IPS-11a (cell line): Measurements from ENCODE around the gene JAK3.

ENCODE experiments used
- H3K4me3 ChIP-seq: one replicate; pipeline ENCODE4 v1.5.1; 2013; ENCODE audit warnings: low read depth, low read length, control low read depth

JAK3 gene

GRCh38 chr19:17841810-17842662 lies 5.7 kb downstream of the JAK3 start:
- H3K4me3 ChIP-seq: peak overlapping the region; percentile 50

GRCh38 chr19:17841371-17841809 lies 6.4 kb downstream of the JAK3 start:
- H3K4me3 ChIP-seq: peak overlapping the region; percentile 50

- no peak overlapping the region for H3K4me3 ChIP-seq
Measured at GRCh38 chr19:17840019-17840418, 7.8 kb downstream of the JAK3 start.

- no peak overlapping the region for H3K4me3 ChIP-seq
Measured at GRCh38 chr19:17837972-17838371, 9.8 kb downstream of the JAK3 start.

GRCh38 chr19:17836530-17836929 lies 11.3 kb downstream of the JAK3 start:
- no peak overlapping the region for H3K4me3 ChIP-seq

- H3K4me3 ChIP-seq: no peak overlapping the region
Measured at GRCh38 chr19:17835182-17836006, 12.4 kb downstream of the JAK3 start.

- no peak overlapping the region for H3K4me3 ChIP-seq
Measured at GRCh38 chr19:17834350-17835181, 13.2 kb downstream of the JAK3 start.

GRCh38 chr19:17832443-17833208 lies 15.2 kb downstream of the JAK3 start:
- H3K4me3 ChIP-seq: no peak overlapping the region

- peak overlapping the region; percentile 35 for H3K4me3 ChIP-seq
Measured at GRCh38 chr19:17831419-17831888, 16.3 kb downstream of the JAK3 start.

- H3K4me3 ChIP-seq: peak overlapping the region; percentile 58
Measured at GRCh38 chr19:17830567-17831418, 17.0 kb downstream of the JAK3 start.

- peak overlapping the region; percentile 58 for H3K4me3 ChIP-seq
Measured at GRCh38 chr19:17829855-17830566, 17.8 kb downstream of the JAK3 start.

- no peak overlapping the region for H3K4me3 ChIP-seq
Measured at GRCh38 chr19:17826508-17827056, 21.2 kb downstream of the JAK3 start.

- no peak overlapping the region for H3K4me3 ChIP-seq
Measured at GRCh38 chr19:17824339-17824738, 23.4 kb downstream of the JAK3 start.

GRCh38 chr19:17821190-17821589 lies 26.6 kb downstream of the JAK3 start, which contains the start of gene INSL3:
TSS of gene INSL3 (minus strand) at chr19:17821519. CDS start at chr19:17821506, 13 bp downstream.
- no peak within 1 kb of the TSS for H3K4me3 ChIP-seq

- no peak overlapping the region for H3K4me3 ChIP-seq
Measured at GRCh38 chr19:17817668-17818363, 30.0 kb downstream of the JAK3 start.

GRCh38 chr19:17812099-17812498 lies 35.7 kb downstream of the JAK3 start:
- no peak overlapping the region for H3K4me3 ChIP-seq

GRCh38 chr19:17811681-17812080 lies 36.1 kb downstream of the JAK3 start:
- H3K4me3 ChIP-seq: no peak overlapping the region

GRCh38 chr19:17811103-17811502 lies 36.7 kb downstream of the JAK3 start:
- H3K4me3 ChIP-seq: no peak overlapping the region
